Measurements from ENCODE around the gene FNBP1. TPM values are rescaled to one million over a fixed set of nuclear protein-coding genes. Genes with fewer than 3 reads are reported as not detected.
A peak's percentile ranks its signal among the peaks of the same experiment; 100 is the strongest.

The FNBP1 gene
- total and polyA plus RNA-seq, 4 donors, result 16.0 to 94.3 (median 29.5) TPM

- DNase-seq, result no peak
- no peak for TF ChIP-seq CTCF (IDR thresholded peaks at IDR 0.05; ENCODE audit: control extremely low read depth, extremely low read depth)
These were observed 174.7 kb downstream of the FNBP1 start for GRCh38 chr9:129868023-129868871.

GRCh38 chr9:129867136-129868022 is 175.6 kb downstream of the FNBP1 start:
- H3K36me3 ChIP-seq (ENCODE audit: control insufficient read depth in 4 of 4, insufficient read depth in 4 of 4, low read length in 4 of 4), result peaks cover 0 to 45% (median 6%) of the 10 kb centered on the region in 4 donors
- H3K4me1 ChIP-seq (ENCODE audit: control insufficient read depth in 5 of 5, insufficient read depth in 5 of 5, low read length in 5 of 5), result no peaks in the 10 kb centered on the region
- no peak overlapping the region for H3K27ac ChIP-seq (ENCODE audit: low read depth in 1 of 2, low read length in 1 of 2)
- WGBS, 2 donors, result 77 to 86% methylated on average over 16 to 17 of the region's 17 CpGs
- no peak for TF ChIP-seq CTCF (IDR thresholded peaks at IDR 0.05; ENCODE audit: control extremely low read depth, extremely low read depth)
- no peak for DNase-seq
- no peak overlapping the region for H3K9ac ChIP-seq (ENCODE audit: insufficient read depth in 1 of 2, low read length in 2 of 2)
- no peak overlapping the region for H3K4me3 ChIP-seq
- no peaks in the 10 kb centered on the region for H3K9me3 ChIP-seq (ENCODE audit: control insufficient read depth in 4 of 4, insufficient read depth in 3 of 4, low read length in 3 of 4)
- ATAC-seq (ENCODE audit: insufficient read depth, low FRiP score), result no peak
- no peaks in the 10 kb centered on the region for H3K27me3 ChIP-seq (ENCODE audit: control insufficient read depth in 3 of 3, insufficient read depth in 3 of 3, low read length in 2 of 3)

More at GRCh38 chr9:129868023-129868871, 174.7 kb downstream of the FNBP1 start:
- Histone ChIP-seq H3K36me3 (ENCODE audit: control insufficient read depth in 4 of 4, insufficient read depth in 4 of 4, low read length in 4 of 4) (peaks cover 0 to 41% (median 6%) of the 10 kb centered on the region in 4 donors), H3K4me1 (ENCODE audit: control insufficient read depth in 5 of 5, insufficient read depth in 5 of 5, low read length in 5 of 5) (no peaks in the 10 kb centered on the region), H3K27ac (ENCODE audit: low read depth in 1 of 2, low read length in 1 of 2) (peak overlapping the region in 1 of 2 donors; percentile 7), H3K9me3 (ENCODE audit: control insufficient read depth in 4 of 4, insufficient read depth in 3 of 4, low read length in 3 of 4) (no peaks in the 10 kb centered on the region), H3K4me3 (no peak overlapping the region), H3K27me3 (ENCODE audit: control insufficient read depth in 3 of 3, insufficient read depth in 3 of 3, low read length in 2 of 3) (no peaks in the 10 kb centered on the region), H3K9ac (ENCODE audit: insufficient read depth in 1 of 2, low read length in 2 of 2) (no peak overlapping the region)
- 89 to 94% methylated on average over 48 of the region's 48 CpGs for WGBS, 2 donors
- no peak for ATAC-seq (ENCODE audit: insufficient read depth, low FRiP score)

GRCh38 chr9:129866394-129867135 is 176.4 kb downstream of the FNBP1 start:
- H3K36me3 ChIP-seq (ENCODE audit: control insufficient read depth in 4 of 4, insufficient read depth in 4 of 4, low read length in 4 of 4), result peaks cover 4 to 50% (median 10%) of the 10 kb centered on the region in 4 donors
- H3K27ac ChIP-seq (ENCODE audit: low read depth in 1 of 2, low read length in 1 of 2), result no peak overlapping the region
- DNase-seq (no peak), ATAC-seq (ENCODE audit: insufficient read depth, low FRiP score) (no peak)
- no peak for TF ChIP-seq CTCF (IDR thresholded peaks at IDR 0.05; ENCODE audit: control extremely low read depth, extremely low read depth)
- H3K9ac ChIP-seq (ENCODE audit: insufficient read depth in 1 of 2, low read length in 2 of 2), result no peak overlapping the region
- H3K9me3 ChIP-seq (ENCODE audit: control insufficient read depth in 4 of 4, insufficient read depth in 3 of 4, low read length in 3 of 4), result no peaks in the 10 kb centered on the region
- no peak overlapping the region for H3K4me3 ChIP-seq
- WGBS, 2 donors, result 59 to 79% methylated on average over 17 of the region's 17 CpGs
- H3K4me1 ChIP-seq (ENCODE audit: control insufficient read depth in 5 of 5, insufficient read depth in 5 of 5, low read length in 5 of 5), result no peaks in the 10 kb centered on the region
- H3K27me3 ChIP-seq (ENCODE audit: control insufficient read depth in 3 of 3, insufficient read depth in 3 of 3, low read length in 2 of 3), result no peaks in the 10 kb centered on the region
